Fibroblast of mammary gland (primary cell): ENCODE data around the gene XRCC5.

Experiments used
- DNase-seq: peaks from one replicate; pipeline ENCODE4 v3.0.0-alpha.2; 2010; ENCODE audit warnings: low read depth
- H3K4me3 ChIP-seq: 2 replicates; pipeline ENCODE4 v1.5.1; 2011; ENCODE audit warnings: low read depth, mild to moderate bottlenecking, low read length, moderate library complexity; ENCODE audit not compliant: control insufficient read depth
- TF ChIP-seq, protein P1 (sequence below): conservative IDR thresholded peaks from 2 replicates; pipeline ENCODE4 v1.5.1; 2011; ENCODE audit warnings: low read depth, low read length, inconsistent platforms; ENCODE audit not compliant: control insufficient read depth, insufficient read depth

Gene XRCC5

GRCh38 chr2:216101109-216101508 is 8.0 kb upstream of the XRCC5 start:
- no peak for DNase-seq
- H3K4me3 ChIP-seq, result no peak overlapping the region
- TF ChIP-seq, protein P1, sequence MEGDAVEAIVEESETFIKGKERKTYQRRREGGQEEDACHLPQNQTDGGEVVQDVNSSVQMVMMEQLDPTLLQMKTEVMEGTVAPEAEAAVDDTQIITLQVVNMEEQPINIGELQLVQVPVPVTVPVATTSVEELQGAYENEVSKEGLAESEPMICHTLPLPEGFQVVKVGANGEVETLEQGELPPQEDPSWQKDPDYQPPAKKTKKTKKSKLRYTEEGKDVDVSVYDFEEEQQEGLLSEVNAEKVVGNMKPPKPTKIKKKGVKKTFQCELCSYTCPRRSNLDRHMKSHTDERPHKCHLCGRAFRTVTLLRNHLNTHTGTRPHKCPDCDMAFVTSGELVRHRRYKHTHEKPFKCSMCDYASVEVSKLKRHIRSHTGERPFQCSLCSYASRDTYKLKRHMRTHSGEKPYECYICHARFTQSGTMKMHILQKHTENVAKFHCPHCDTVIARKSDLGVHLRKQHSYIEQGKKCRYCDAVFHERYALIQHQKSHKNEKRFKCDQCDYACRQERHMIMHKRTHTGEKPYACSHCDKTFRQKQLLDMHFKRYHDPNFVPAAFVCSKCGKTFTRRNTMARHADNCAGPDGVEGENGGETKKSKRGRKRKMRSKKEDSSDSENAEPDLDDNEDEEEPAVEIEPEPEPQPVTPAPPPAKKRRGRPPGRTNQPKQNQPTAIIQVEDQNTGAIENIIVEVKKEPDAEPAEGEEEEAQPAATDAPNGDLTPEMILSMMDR, result no peak

GRCh38 chr2:216103213-216103612 is 5.9 kb upstream of the XRCC5 start:
- TF ChIP-seq, protein P1, result no peak
- DNase-seq, result no peak
- H3K4me3 ChIP-seq, result no peak overlapping the region

GRCh38 chr2:216104691-216105090 is 4.5 kb upstream of the XRCC5 start:
- TF ChIP-seq, protein P1, result no peak
- no peak for DNase-seq
- H3K4me3 ChIP-seq, result no peak overlapping the region

- no peak overlapping the region for H3K4me3 ChIP-seq
- no peak for DNase-seq
- TF ChIP-seq, protein P1, result no peak
Measured at GRCh38 chr2:216107320-216107719, 1.8 kb upstream of the XRCC5 start.

DNA sequence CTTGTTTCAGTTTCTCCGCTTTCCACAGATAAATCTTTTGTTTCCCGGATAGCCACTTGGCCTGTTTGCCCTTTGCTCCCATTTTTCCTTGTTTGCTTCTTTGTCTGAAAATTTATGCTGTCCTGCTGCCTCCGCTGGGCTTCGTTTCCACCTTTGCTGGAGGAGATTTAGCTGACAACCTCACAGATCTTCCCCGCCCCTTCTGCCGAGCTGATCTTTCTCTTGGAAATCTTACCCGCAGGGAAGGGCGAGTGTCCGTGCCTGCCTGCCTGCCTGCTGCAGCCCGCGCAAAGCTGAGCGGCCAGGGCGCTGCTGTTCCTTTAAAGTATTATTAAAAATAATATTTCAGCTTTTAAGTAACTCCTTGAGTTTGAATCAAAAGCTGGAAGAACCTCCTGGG is 1.4 kb upstream of the XRCC5 start:
- no peak for DNase-seq
- no peak overlapping the region for H3K4me3 ChIP-seq
- TF ChIP-seq, protein P1, result no peak

DNA sequence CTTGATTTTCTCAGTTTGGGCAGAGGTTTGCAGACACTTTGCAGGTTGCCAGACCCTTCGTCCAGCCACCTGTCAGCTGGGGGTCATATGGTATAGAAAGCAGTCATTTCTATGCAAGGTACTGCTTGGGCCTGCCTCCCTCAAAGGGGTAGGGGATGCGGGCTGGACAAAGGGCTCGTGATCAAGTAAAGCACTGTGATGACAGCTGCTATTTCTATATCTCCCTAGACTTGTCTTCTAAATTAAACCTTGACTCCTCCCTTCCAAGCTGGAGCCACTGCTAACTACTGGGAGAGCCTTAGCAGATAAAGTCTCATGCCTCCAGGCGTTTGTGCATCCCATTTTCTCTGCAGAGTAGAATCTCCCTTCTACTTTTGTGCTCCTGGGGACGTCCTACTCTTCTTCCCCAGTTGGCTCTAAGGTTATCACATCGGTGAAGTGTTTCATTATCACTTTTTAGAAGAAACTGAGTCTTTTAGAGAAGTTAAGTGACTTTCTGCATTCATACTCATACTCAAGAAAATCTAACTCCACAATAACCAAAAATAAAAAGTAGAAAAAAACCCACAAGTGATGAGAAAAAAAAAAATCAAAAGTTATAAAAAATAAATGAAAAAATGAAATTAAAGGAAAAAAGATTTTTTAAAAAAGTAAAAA is 710 bp upstream of the XRCC5 start:
- TF ChIP-seq, protein P1, result no peak
- no peak for DNase-seq
- H3K4me3 ChIP-seq, result peak overlapping the region; percentile 57
